Natural killer cell (primary cell): ENCODE measurements around the gene PSTK. TPM values are rescaled to one million over a fixed set of nuclear protein-coding genes. Genes with fewer than 3 reads are reported as not detected.

Source experiments
- ATAC-seq, 3 donors: fragments of 150-1000 bp in 2 of 3; fragments of 200-7000 bp in 1 of 3; cut with Tn5 transposase; 1 replicate in 1 of 3; 2 replicates in 2 of 3; pipeline ENCODE4 v1.10.0; 2021; ENCODE audit warnings: mild to moderate bottlenecking in 2 of 3, moderate library complexity in 2 of 3
- DNase-seq, 2 donors: peaks; one replicate each; pipeline versions ENCODE4 v3.0.0 to v3.0.0-alpha.2; 2013 to 2021; ENCODE audit warnings: mixed read lengths in 1 of 2
- H3K27ac ChIP-seq: one replicate; pipeline ENCODE4 v1.5.1; 2013; ENCODE audit warnings: mild to moderate bottlenecking, low read length
- H3K27me3 ChIP-seq: one replicate; pipeline ENCODE4 v1.6.1; 2013; ENCODE audit warnings: low read length; ENCODE audit not compliant: control insufficient read depth, insufficient read depth
- H3K36me3 ChIP-seq: one replicate; pipeline ENCODE4 v1.6.1; 2013; ENCODE audit warnings: low read length; ENCODE audit not compliant: control insufficient read depth, insufficient read depth
- H3K4me1 ChIP-seq: one replicate; pipeline ENCODE4 v1.6.1; 2013; ENCODE audit warnings: low read length; ENCODE audit not compliant: control insufficient read depth, insufficient read depth
- H3K4me3 ChIP-seq: one replicate; pipeline ENCODE4 v1.5.1; 2013; ENCODE audit warnings: low read length
- H3K9me3 ChIP-seq: one replicate; pipeline ENCODE4 v1.6.1; 2013; ENCODE audit warnings: low read length; ENCODE audit not compliant: control insufficient read depth, insufficient read depth
- H3K27ac Mint-ChIP-seq, 2 donors: one replicate each; pipeline ENCODE4 v1.8.0; 2022; ENCODE audit warnings: mild to moderate bottlenecking in 2 of 2, mixed read lengths in 2 of 2, moderate library complexity in 1 of 2
- H3K27me3 Mint-ChIP-seq, 2 donors: one replicate each; pipeline ENCODE4 v1.8.0; 2022; ENCODE audit warnings: low read depth in 2 of 2, mixed read lengths in 2 of 2
- H3K36me3 Mint-ChIP-seq: one replicate; pipeline ENCODE4 v1.8.0; 2022; ENCODE audit warnings: mixed read lengths
- H3K4me1 Mint-ChIP-seq, 2 donors: one replicate each; pipeline ENCODE4 v1.8.0; 2022; ENCODE audit warnings: mixed read lengths in 2 of 2
- H3K4me3 Mint-ChIP-seq: one replicate; pipeline ENCODE4 v1.8.0; 2022; ENCODE audit warnings: mild to moderate bottlenecking, moderate library complexity, mixed read lengths
- H3K9me3 Mint-ChIP-seq, 2 donors: one replicate each; pipeline ENCODE4 v1.8.0; 2022; ENCODE audit warnings: mixed read lengths in 2 of 2
- CTCF ChIP-seq: fragments of 200-600 bp; IDR thresholded peaks from one replicate; pipeline ENCODE4 v1.8.0; 2022; ENCODE audit warnings: antibody characterized with exemption
- WGBS: methylation state at CpG from one replicate; pipeline ENCODE4 v1.1.7; 2013; ENCODE audit warnings: missing lambda C conversion rate; ENCODE audit not compliant: insufficient coverage; 5-methylcytosine and 5-hydroxymethylcytosine counted together
- intact Hi-C: fragments of 100-400 bp; cut with micrococcal nuclease; formaldehyde crosslinking; loops from one replicate; pipeline ENCODE4 v1.14.2; 2022
- total RNA-seq, 4 donors: library from RNA; stranded (reverse); fragments of 120-200 nt in 1 of 4; gene quantifications; one replicate each; pipeline versions ENCODE4 v1.2.3 to v1.2.4, GENCODE V29; 2013 to 2022

PSTK gene
- total RNA-seq, 3 donors from 2014 or later (not counting 1 experiment from before 2014, with no cell fraction given): 10.6 to 13.8 (median 13.7) TPM

GRCh38 chr10:123027861-123028260, 47.7 kb downstream of the PSTK start:
- no peaks in the 10 kb centered on the region for H3K36me3 Mint-ChIP-seq
- intact Hi-C loops: no loop called here
- ATAC-seq (no peak), DNase-seq (no peak)
- peaks cover 10 to 20% of the 10 kb centered on the region in 2 donors for H3K4me1 Mint-ChIP-seq
- TF ChIP-seq CTCF: no peak
- Histone ChIP-seq H3K27ac (no peak overlapping the region), H3K4me3 (no peak overlapping the region), H3K36me3 (no peaks in the 10 kb centered on the region), H3K27me3 (no peaks in the 10 kb centered on the region), H3K9me3 (no peaks in the 10 kb centered on the region), H3K4me1 (no peaks in the 10 kb centered on the region)
- no peaks in the 10 kb centered on the region for H3K9me3 Mint-ChIP-seq
- H3K27me3 Mint-ChIP-seq: no peaks in the 10 kb centered on the region
- no peak overlapping the region for H3K4me3 Mint-ChIP-seq
- no peak overlapping the region for H3K27ac Mint-ChIP-seq

GRCh38 chr10:123031124-123031523, 50.9 kb downstream of the PSTK start:
- H3K4me3 ChIP-seq: no peak overlapping the region
- intact Hi-C loops: no loop called here
- WGBS: 67% methylated on average over 1 of the region's 1 CpG
- no peak overlapping the region for H3K27ac ChIP-seq
- ATAC-seq (no peak), DNase-seq (no peak)
- H3K27ac Mint-ChIP-seq: no peak overlapping the region
- peaks cover 5 to 13% of the 10 kb centered on the region in 2 donors for H3K4me1 Mint-ChIP-seq
- H3K36me3 ChIP-seq: peaks cover 10% of the 10 kb centered on the region
- no peaks in the 10 kb centered on the region for H3K36me3 Mint-ChIP-seq
- H3K9me3 Mint-ChIP-seq: no peaks in the 10 kb centered on the region
- H3K9me3 ChIP-seq: no peaks in the 10 kb centered on the region
- TF ChIP-seq CTCF: no peak
- no peaks in the 10 kb centered on the region for H3K27me3 ChIP-seq
- H3K4me1 ChIP-seq: no peaks in the 10 kb centered on the region
- H3K27me3 Mint-ChIP-seq: no peaks in the 10 kb centered on the region
- no peak overlapping the region for H3K4me3 Mint-ChIP-seq

GRCh38 chr10:123034332-123034731, 54.1 kb downstream of the PSTK start:
- Mint-ChIP-seq H3K27me3 (no peaks in the 10 kb centered on the region), H3K4me1 (peaks cover 9 to 11% of the 10 kb centered on the region in 2 donors), H3K9me3 (no peaks in the 10 kb centered on the region), H3K27ac (no peak overlapping the region), H3K4me3 (no peak overlapping the region), H3K36me3 (no peaks in the 10 kb centered on the region)
- Histone ChIP-seq H3K27ac (no peak overlapping the region), H3K9me3 (no peaks in the 10 kb centered on the region), H3K27me3 (no peaks in the 10 kb centered on the region), H3K4me3 (no peak overlapping the region), H3K4me1 (peaks cover 7% of the 10 kb centered on the region), H3K36me3 (peaks cover 16% of the 10 kb centered on the region)
- no peak for ATAC-seq
- intact Hi-C loops: no loop called here
- no peak for TF ChIP-seq CTCF
- no peak for DNase-seq

- Mint-ChIP-seq H3K27ac (no peak overlapping the region), H3K27me3 (no peaks in the 10 kb centered on the region), H3K36me3 (no peaks in the 10 kb centered on the region), H3K4me3 (no peak overlapping the region), H3K9me3 (no peaks in the 10 kb centered on the region), H3K4me1 (peaks cover 10% of the 10 kb centered on the region in 2 donors)
- 91% methylated on average over 7 of the region's 8 CpGs for WGBS
- DNase-seq (no peak), ATAC-seq (no peak)
- intact Hi-C loops: no loop called here
- Histone ChIP-seq H3K27ac (no peak overlapping the region), H3K4me1 (peaks cover 8% of the 10 kb centered on the region), H3K9me3 (no peaks in the 10 kb centered on the region), H3K36me3 (peaks cover 16% of the 10 kb centered on the region), H3K4me3 (no peak overlapping the region), H3K27me3 (no peaks in the 10 kb centered on the region)
- TF ChIP-seq CTCF: no peak
Observed at GRCh38 chr10:123035467-123036086, 55.4 kb downstream of the PSTK start.
